Activated CD4-positive, alpha-beta T cell treated with anti-CD3 and anti-CD28 coated beads for 1 hour (primary cell): ENCODE results near the gene CYP4F12.

ENCODE experiments used
- DNase-seq: peaks from one replicate; pipeline ENCODE4 v3.0.0-alpha.2; 2020

CYP4F12 gene

GRCh38 chr19:15717809-15718208 lies 44.9 kb downstream of the CYP4F12 start:
- DNase-seq: no peak

GRCh38 chr19:15721268-15721667 lies 48.4 kb downstream of the CYP4F12 start:
- no peak for DNase-seq

DNA sequence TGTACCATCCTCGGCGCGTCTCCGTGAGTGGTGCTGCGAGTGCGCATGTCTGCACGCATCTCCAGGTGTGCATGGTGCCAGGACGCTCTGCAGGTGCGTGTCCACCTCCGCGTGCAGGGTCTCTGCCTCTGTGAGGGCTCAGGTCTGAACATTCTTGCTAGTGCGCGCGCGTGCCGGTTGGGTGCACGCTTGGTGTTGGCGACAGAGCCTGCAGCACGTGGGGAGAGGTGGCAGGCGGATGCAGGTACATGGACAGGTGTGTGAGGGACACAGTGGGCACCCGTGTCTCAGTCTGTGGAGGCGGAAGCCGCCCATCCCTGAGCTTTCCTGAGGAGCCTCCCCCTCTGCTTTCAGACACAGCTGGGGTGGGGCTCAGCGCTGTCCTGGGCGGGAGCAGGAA lies 50.1 kb downstream of the CYP4F12 start:
- no peak for DNase-seq

- DNase-seq: no peak
Measured at GRCh38 chr19:15727724-15728123, 54.8 kb downstream of the CYP4F12 start, which contains the start of gene OR10H2. Gene OR10H2, plus strand, starts transcription at chr19:15728024. Its CDS starts 20 bp downstream, at chr19:15728044.

GRCh38 chr19:15730538-15730937 lies 57.7 kb downstream of the CYP4F12 start:
- DNase-seq: no peak

DNA sequence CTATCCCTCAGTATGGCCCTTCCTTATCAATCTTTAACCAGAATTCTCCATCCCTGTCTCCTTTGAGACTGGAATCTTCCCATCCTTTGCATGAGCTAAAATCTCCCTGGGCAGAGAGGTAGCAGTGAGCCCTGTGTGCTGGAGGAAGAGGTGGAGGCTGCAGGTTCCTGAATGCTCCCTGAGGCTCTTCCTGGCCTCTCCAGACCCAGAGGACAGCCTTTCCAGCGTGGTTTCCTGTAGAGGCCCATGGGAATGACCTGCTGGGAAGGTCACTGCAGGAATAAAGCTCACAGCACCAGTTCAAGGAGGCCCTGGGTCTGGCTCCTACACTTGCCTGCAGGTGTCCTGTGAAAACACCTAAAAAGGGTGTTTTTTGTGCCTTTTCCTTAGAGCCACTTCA lies 59.5 kb downstream of the CYP4F12 start:
- DNase-seq: no peak

DNA sequence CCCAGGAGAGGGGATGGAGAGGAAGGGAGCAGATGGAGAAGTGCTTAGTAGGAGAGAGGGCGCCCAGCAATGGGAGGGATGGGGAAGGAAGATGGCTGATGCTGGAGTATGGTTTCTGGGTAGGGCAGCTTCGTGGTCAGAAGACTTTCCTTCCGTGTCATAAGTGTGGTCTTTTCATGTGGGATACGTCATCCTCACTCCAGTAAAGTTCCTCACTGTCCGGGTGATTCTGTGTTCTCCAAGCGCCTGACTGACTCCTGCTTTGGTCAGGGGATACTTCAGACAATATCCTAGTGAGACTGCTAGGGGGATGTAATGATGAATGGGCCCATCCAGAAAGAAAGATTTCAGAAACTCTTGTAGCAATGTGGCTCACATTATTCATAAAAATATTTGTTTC lies 61.0 kb downstream of the CYP4F12 start:
- no peak for DNase-seq

GRCh38 chr19:15737722-15738121 lies 64.8 kb downstream of the CYP4F12 start, which contains the start of gene OR10H3:
Gene OR10H3, plus strand, starts transcription at chr19:15737985. Its CDS starts 3,408 bp downstream, at chr19:15741393.
- no peak for DNase-seq

GRCh38 chr19:15740785-15741184 lies 67.9 kb downstream of the CYP4F12 start:
- DNase-seq: no peak
